Choroid plexus epithelial cell (primary cell): ENCODE measurements around the gene EML2.

Source experiments
- DNase-seq: peaks from one replicate; pipeline ENCODE4 v3.0.0-alpha.2; 2010; ENCODE audit warnings: low read depth
- H3K4me3 ChIP-seq: 2 replicates; pipeline ENCODE4 v1.5.1; 2011; ENCODE audit warnings: low read depth, mild to moderate bottlenecking, control low read depth, low read length, moderate library complexity
- TF ChIP-seq, protein P1 (sequence below): conservative IDR thresholded peaks from 2 replicates; pipeline ENCODE4 v1.5.1; 2011; ENCODE audit warnings: low read depth, mild to moderate bottlenecking, control low read depth, inconsistent platforms, low read length, moderate library complexity

The EML2 gene

DNA sequence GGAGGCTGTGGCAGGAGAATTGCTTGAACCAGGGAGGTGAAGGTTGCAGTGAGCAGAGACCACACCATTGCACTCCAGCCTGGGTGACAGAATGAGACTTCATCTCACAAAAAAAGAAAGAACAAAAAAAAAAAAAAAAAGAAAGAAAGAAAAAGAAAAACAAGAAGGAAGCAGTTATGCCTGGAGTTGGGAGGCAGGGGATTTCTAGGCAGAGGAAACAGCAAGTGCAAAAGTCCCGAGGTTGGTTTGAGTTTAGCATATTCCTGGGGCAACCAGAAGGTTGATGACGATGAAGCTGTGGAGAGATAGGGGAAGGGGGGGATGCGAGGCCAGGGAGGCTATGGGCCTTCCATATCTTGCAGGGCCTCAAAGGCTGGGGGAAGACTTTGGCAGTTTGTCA lies 11.5 kb upstream of the EML2 start:
- no peak for DNase-seq
- H3K4me3 ChIP-seq, result no peak overlapping the region
- TF ChIP-seq, protein P1, sequence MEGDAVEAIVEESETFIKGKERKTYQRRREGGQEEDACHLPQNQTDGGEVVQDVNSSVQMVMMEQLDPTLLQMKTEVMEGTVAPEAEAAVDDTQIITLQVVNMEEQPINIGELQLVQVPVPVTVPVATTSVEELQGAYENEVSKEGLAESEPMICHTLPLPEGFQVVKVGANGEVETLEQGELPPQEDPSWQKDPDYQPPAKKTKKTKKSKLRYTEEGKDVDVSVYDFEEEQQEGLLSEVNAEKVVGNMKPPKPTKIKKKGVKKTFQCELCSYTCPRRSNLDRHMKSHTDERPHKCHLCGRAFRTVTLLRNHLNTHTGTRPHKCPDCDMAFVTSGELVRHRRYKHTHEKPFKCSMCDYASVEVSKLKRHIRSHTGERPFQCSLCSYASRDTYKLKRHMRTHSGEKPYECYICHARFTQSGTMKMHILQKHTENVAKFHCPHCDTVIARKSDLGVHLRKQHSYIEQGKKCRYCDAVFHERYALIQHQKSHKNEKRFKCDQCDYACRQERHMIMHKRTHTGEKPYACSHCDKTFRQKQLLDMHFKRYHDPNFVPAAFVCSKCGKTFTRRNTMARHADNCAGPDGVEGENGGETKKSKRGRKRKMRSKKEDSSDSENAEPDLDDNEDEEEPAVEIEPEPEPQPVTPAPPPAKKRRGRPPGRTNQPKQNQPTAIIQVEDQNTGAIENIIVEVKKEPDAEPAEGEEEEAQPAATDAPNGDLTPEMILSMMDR, result no peak

DNA sequence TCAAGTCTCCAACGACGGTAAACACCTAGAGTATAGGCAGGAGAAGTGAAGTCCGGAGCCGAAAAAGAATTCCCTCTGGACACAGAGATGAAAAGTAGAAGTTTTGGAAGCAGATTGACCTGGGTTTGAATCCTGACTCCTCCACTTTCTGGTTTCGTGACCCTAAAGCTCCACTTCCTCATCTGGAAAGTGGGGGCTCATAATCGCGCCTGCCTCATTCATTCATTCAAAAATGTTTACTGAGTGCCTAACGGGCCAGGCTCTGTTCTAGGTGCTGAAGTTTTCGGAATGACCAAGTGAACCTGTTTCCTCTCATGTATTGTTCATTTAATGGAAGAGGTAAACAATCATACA lies 7.1 kb upstream of the EML2 start:
- DNase-seq, result peak; percentile 40
- peak overlapping the region; percentile 61 for H3K4me3 ChIP-seq
- TF ChIP-seq, protein P1, result no peak

DNA sequence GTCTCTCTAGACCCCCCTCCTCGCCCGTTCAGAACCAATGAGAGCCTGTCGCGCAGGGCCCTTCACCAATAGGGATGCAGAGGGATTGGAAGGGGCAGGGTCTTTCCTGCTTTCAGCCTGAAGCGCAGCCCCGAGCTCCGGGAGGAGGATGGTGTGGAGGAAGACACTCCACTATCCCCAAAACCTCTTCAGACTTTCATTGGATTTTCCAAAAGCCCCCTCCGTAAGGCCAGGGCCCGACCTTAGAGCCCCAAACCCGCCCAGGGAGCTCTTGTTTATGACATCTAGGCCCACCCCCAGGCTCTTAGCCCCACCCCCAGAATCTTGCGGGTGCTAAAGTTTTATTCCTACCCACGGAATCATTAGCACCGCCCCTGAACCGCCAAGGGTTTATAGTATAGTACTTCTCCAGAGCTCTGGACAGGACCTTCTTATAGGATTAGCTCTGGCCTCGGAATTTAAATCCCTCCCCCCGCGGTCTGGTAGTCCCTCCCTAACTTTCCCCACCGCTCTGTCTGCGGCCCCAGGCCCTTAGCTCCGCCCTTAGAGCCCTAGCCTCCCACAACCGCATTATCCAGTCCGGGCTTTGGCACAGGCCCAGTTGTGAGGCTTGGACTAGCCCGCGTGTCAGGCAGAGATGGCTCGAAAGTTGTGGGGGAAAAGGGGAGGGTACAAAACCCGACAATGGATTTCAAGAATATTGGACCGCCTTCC lies 6.6 kb upstream of the EML2 start:
- TF ChIP-seq, protein P1, result no peak
- H3K4me3 ChIP-seq, result peak overlapping the region; percentile 61
- peak; percentile 98 for DNase-seq

DNA sequence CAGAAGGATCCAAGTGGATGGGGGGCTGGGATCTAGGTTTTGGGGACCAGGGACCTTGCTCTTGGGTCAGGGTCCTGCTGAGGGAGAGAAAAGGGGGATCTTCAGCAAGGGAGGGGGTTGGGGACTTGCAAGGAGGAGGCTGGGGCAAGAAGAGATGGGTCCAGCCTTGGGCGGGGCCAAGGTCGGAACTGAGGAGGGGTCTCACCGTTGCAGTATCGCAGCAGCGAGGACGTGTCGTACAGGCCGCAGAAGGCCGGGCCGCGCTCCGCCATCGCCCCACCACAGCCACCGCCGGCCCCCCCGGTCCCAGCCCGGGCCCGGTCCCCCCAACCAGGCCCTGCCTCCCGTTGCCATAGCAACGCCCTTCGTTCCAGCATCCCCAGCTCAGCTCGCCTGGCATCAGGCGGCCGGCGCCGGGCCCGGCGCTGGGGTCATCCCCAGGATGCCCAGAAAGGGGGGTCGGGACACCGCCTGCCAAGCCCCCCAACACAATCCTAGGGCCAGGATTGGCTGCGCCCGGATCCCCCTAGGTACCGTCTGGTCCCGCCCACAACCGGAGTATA lies 6.0 kb upstream of the EML2 start:
- TF ChIP-seq, protein P1, result no peak
- peak overlapping the region; percentile 61 for H3K4me3 ChIP-seq
- DNase-seq, result no peak

DNA sequence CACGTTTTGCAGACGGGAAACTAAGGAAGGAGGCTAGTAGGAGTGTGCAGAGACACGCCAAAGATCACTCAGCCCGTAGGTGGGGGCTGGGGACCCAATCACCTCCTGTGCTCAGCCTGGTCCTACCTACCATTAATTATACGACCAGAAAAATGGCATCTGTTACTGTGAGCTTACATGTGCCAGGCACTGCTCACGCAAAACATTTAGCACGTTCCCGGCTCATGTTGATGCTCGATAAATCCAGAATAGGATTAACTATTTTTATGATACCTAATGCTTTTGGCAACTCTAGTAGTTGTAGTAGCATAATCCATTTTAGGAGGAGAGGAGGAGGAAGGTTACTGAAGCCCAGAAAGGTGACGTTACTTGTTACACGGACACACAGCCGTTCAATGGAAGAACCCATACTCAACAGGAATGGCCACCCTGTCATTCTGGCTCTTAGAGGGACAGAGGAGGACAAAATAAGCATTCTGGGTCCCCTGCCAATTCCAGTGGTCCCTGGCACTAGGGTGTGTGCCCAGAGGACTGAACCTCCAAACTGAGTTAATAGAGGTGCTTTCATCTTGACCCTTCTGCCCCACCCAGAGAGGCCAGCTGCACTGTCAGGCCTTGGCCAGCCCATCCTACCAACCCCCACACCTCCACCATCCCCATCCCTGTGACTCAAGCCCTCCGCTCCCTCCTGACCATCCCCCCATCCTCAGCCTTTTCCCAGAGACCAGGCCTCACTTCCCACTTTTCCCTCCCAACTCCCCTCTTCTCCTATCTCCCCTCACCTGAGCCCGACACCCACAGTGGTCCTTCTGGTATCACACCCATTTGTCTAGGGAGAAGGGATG lies 5.0 kb upstream of the EML2 start:
- TF ChIP-seq, protein P1, result no peak
- no peak for DNase-seq
- H3K4me3 ChIP-seq, result no peak overlapping the region

DNA sequence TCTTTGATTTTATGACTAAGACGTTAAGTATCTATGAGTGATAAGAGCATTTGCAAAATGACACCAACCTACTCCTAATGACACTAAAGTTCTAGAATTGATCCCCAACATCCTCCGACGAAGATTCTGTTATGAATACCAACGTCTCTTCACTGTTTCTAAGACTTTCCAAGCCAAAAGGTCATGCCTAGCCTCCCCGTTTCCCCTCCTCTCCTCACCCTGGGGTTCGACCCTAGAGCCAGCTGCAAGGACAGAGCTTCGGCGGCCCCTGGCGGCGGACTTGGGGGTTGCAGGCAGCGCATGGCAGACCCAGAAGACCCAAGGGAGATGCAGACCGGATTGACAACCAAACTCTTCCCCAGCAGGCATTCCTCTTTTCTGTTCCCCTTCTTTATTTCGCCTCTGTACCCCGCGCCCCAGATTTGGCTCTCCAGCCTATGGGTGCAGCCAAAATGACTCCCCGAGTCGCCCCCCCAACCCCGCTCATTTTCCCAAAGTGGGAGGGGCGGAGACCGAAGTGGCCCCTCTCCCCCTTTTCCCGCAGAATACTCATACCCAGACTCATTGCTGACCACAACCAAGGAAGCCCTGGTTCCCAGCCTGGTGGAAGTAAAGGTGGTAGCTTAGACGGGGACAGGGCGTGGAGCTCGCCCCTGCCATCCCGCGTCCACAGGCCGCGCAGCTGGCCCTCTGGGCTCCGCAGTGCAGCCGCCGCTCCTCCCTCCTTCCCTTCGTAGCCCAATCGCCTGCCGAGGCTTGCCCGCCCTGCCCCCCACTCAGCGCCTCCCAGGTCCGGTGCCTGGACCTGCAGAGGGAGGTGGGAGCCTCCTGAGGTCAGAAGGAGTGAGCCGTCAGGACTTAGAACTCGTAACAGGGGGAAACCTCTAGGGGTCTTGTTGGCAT lies 4.1 kb upstream of the EML2 start:
- DNase-seq, result peak; percentile 83
- peak overlapping the region; percentile 48 for H3K4me3 ChIP-seq
- TF ChIP-seq, protein P1, result peak; percentile 99
